ENCODE results near the gene NXN. TPM values are rescaled to one million over a fixed set of nuclear protein-coding genes. Genes with fewer than 3 reads are reported as not detected.

NXN gene
- total RNA-seq, 1 experiment from 2014 or later = 20.8 TPM

DNA sequence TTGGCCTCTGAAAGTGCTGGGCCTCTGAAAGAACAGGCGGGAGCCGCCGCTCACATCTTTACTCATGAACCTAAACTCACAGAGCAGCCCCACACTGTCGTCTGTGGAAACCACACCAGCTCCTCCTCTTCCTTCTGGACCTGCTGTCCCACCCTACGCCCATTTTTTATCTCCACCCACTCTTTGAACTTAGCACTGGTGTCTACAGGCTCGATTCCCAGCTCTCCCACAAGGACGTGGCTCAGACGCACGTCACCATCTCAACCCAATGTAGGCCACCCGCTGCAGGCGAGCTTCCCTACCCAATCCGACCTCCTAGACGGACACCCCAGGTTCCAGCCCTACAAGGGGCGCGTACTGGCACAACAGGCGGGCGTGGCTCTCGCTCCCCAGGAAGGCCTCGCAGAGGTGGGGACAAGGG lies 62.2 kb downstream of the NXN start:
- Histone ChIP-seq H3K9ac (ENCODE audit: low read length) (no peak overlapping the region), H2AFZ (ENCODE audit: low read length) (no peak overlapping the region), H3K27me3 (ENCODE audit: low read length) (no peaks in the 10 kb centered on the region), H3K4me3 (ENCODE audit: low read length) (no peak overlapping the region), H4K20me1 (ENCODE audit: low read length) (no peaks in the 10 kb centered on the region), H3K27ac (ENCODE audit: low read length) (no peak overlapping the region), H3K9me3 (ENCODE audit: low read length) (no peaks in the 10 kb centered on the region), H3K79me2 (ENCODE audit: low read length) (no peaks in the 10 kb centered on the region), H3K4me2 (ENCODE audit: low read length) (no peak overlapping the region), H3K4me1 (ENCODE audit: insufficient read depth, low read length) (peaks cover 6% of the 10 kb centered on the region; the same call in 1 of the 2 replicates), H3K36me3 (ENCODE audit: low read depth, low read length) (no peaks in the 10 kb centered on the region), H3K9me2 (replicated peaks; ENCODE audit: low read length) (no peaks in the 10 kb centered on the region), H3F3A (ENCODE audit: low read length, unreplicated experiment) (no peaks in the 10 kb centered on the region)
- DNase-seq = no peak
- CTCF ChIA-PET = no interaction called here
- no TSS peak for BruUV-seq (replicated peaks)
- intact Hi-C loops (cut with micrococcal nuclease) = no loop called here
- TF ChIP-seq, protein P1, sequence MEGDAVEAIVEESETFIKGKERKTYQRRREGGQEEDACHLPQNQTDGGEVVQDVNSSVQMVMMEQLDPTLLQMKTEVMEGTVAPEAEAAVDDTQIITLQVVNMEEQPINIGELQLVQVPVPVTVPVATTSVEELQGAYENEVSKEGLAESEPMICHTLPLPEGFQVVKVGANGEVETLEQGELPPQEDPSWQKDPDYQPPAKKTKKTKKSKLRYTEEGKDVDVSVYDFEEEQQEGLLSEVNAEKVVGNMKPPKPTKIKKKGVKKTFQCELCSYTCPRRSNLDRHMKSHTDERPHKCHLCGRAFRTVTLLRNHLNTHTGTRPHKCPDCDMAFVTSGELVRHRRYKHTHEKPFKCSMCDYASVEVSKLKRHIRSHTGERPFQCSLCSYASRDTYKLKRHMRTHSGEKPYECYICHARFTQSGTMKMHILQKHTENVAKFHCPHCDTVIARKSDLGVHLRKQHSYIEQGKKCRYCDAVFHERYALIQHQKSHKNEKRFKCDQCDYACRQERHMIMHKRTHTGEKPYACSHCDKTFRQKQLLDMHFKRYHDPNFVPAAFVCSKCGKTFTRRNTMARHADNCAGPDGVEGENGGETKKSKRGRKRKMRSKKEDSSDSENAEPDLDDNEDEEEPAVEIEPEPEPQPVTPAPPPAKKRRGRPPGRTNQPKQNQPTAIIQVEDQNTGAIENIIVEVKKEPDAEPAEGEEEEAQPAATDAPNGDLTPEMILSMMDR (conservative IDR thresholded peaks at IDR 0.05; ENCODE audit: low read depth, low read length) = no peak
- no peak for TF ChIP-seq EZH2phosphoT487 (IDR thresholded peaks at IDR 0.05; ENCODE audit: borderline replicate concordance, low read length)
- no peak for TF ChIP-seq EZH2 (IDR thresholded peaks at IDR 0.05; ENCODE audit: low read length, unreplicated experiment)
- POLR2A ChIA-PET (ENCODE audit: unreplicated experiment) = no interaction called here
- ATAC-seq = no peak

DNA sequence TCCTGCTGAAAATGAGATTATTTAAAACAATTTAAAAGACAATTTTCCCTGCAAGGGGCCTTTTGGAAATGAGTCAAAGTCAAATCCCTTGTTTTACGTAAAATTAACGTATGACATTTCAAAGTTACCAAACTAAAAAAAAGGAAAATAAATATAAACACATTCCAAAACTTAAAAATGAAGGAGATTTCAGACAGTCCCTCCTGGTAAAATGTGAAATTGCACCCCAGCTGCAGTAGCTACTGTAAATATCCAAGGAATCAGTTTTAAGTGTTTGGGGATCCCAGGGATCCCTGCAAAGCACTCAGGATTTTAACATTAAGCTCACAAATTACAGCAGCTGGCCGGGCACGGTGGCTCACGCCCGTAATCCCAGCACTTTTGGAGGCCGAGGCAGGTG lies 63.3 kb downstream of the NXN start:
- no peak overlapping the region for H3K4me3 ChIP-seq (ENCODE audit: low read length)
- intact Hi-C loops (cut with micrococcal nuclease) = no loop called here
- CTCF ChIA-PET = no interaction called here

GRCh38 chr17:915538-916201 lies 63.9 kb downstream of the NXN start:
- intact Hi-C loops (cut with micrococcal nuclease) = no loop called here
- Histone ChIP-seq H3K27me3 (ENCODE audit: low read length) (no peaks in the 10 kb centered on the region), H3K4me1 (ENCODE audit: insufficient read depth, low read length) (no peaks in the 10 kb centered on the region), H3K4me3 (ENCODE audit: low read length) (no peak overlapping the region), H3K9me2 (replicated peaks; ENCODE audit: low read length) (no peaks in the 10 kb centered on the region), H3K9me3 (ENCODE audit: low read length) (no peaks in the 10 kb centered on the region), H3K27ac (ENCODE audit: low read length) (no peak overlapping the region), H2AFZ (ENCODE audit: low read length) (no peak overlapping the region), H3K79me2 (ENCODE audit: low read length) (no peaks in the 10 kb centered on the region), H4K20me1 (ENCODE audit: low read length) (no peaks in the 10 kb centered on the region), H3F3A (ENCODE audit: low read length, unreplicated experiment) (no peaks in the 10 kb centered on the region), H3K4me2 (ENCODE audit: low read length) (no peak overlapping the region), H3K9ac (ENCODE audit: low read length) (no peak overlapping the region), H3K36me3 (ENCODE audit: low read depth, low read length) (no peaks in the 10 kb centered on the region)
- DNase-seq (no peak), ATAC-seq (no peak)
- TF ChIP-seq EZH2phosphoT487 (IDR thresholded peaks at IDR 0.05; ENCODE audit: borderline replicate concordance, low read length) = no peak
- ChIA-PET CTCF (no interaction called here), POLR2A (ENCODE audit: unreplicated experiment) (no interaction called here)
- no TSS peak for BruUV-seq (replicated peaks)

More for the DNA sequence above, 63.3 kb downstream of the NXN start:
- DNase-seq = no peak
- Histone ChIP-seq H3K9ac (ENCODE audit: low read length) (no peak overlapping the region), H3K9me2 (replicated peaks; ENCODE audit: low read length) (no peaks in the 10 kb centered on the region), H3F3A (ENCODE audit: low read length, unreplicated experiment) (no peaks in the 10 kb centered on the region), H3K36me3 (ENCODE audit: low read depth, low read length) (no peaks in the 10 kb centered on the region), H3K4me2 (ENCODE audit: low read length) (no peak overlapping the region), H3K27ac (ENCODE audit: low read length) (no peak overlapping the region), H3K79me2 (ENCODE audit: low read length) (no peaks in the 10 kb centered on the region), H3K4me1 (ENCODE audit: insufficient read depth, low read length) (peaks cover 5% of the 10 kb centered on the region; the same call in 1 of the 2 replicates), H3K9me3 (ENCODE audit: low read length) (no peaks in the 10 kb centered on the region), H2AFZ (ENCODE audit: low read length) (no peak overlapping the region), H3K27me3 (ENCODE audit: low read length) (no peaks in the 10 kb centered on the region), H4K20me1 (ENCODE audit: low read length) (no peaks in the 10 kb centered on the region)
- no peak for ATAC-seq
- no TSS peak for BruUV-seq (replicated peaks)
- TF ChIP-seq, protein P1 (conservative IDR thresholded peaks at IDR 0.05; ENCODE audit: low read depth, low read length) = no peak
- no peak for TF ChIP-seq EZH2phosphoT487 (IDR thresholded peaks at IDR 0.05; ENCODE audit: borderline replicate concordance, low read length)
- no peak for TF ChIP-seq EZH2 (IDR thresholded peaks at IDR 0.05; ENCODE audit: low read length, unreplicated experiment)
- POLR2A ChIA-PET (ENCODE audit: unreplicated experiment) = no interaction called here
